ENCODE measurements around the gene LAMC2.

- TF ChIP-seq, protein P1, sequence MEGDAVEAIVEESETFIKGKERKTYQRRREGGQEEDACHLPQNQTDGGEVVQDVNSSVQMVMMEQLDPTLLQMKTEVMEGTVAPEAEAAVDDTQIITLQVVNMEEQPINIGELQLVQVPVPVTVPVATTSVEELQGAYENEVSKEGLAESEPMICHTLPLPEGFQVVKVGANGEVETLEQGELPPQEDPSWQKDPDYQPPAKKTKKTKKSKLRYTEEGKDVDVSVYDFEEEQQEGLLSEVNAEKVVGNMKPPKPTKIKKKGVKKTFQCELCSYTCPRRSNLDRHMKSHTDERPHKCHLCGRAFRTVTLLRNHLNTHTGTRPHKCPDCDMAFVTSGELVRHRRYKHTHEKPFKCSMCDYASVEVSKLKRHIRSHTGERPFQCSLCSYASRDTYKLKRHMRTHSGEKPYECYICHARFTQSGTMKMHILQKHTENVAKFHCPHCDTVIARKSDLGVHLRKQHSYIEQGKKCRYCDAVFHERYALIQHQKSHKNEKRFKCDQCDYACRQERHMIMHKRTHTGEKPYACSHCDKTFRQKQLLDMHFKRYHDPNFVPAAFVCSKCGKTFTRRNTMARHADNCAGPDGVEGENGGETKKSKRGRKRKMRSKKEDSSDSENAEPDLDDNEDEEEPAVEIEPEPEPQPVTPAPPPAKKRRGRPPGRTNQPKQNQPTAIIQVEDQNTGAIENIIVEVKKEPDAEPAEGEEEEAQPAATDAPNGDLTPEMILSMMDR (IDR thresholded peaks at IDR 0.05), result no peak
- TF ChIP-seq POLR2A (IDR thresholded peaks at IDR 0.05), result no peak
Measured at GRCh38 chr1:183166454-183166853, 19.6 kb upstream of the LAMC2 start.

Measured in testis (tissue), 2 donors.